A673 (cell line): ENCODE results near the gene CRPPA.

ENCODE experiments used
- CTCF ChIP-seq: fragments of 300-800, 200-600 bp; sonication (generic); conservative IDR thresholded peaks from 2 replicates; pipeline ENCODE4 v1.5.1; 2017; ENCODE audit warnings: low read depth, mild to moderate bottlenecking, antibody characterized with exemption, low read length, moderate library complexity, mixed read lengths
- EZH2 ChIP-seq: fragments of 200-600 bp; sonication (generic); IDR thresholded peaks from 2 replicates; pipeline ENCODE4 v1.6.1; 2017; ENCODE audit warnings: borderline replicate concordance, low read depth, mild to moderate bottlenecking, mixed read lengths, antibody characterized with exemption, low read length; ENCODE audit not compliant: poor library complexity, severe bottlenecking

DNA sequence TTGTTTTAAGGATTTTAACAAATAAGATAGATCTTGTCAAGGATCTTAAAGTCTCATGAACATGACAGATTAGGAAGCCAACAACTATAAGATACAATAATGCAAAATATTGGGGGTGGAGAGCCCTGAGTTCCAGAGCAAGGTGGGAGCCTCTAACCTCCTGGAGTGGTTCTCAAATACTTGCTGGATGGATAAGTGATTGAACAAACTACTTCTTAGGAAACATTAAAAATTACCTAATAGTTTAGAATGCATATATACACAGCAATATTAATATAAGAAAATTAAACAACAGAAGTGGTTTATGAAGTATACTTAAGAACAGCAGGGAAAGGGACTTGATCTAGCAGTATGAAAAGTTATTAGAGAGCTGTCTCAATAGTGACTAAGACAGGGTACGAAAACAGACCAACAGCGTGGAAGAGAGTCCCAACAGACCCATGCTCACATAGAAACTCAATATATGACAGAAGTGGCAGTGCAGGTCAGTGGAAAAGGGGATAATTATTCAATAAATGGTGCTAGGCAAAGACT lies 28.3 kb downstream of the CRPPA start:
- TF ChIP-seq CTCF: no peak
- no peak for TF ChIP-seq EZH2
